ENCODE measurements around the gene MICA. TPM values are rescaled to one million over a fixed set of nuclear protein-coding genes. Genes with fewer than 3 reads are reported as not detected.
A peak's percentile ranks its signal among the peaks of the same experiment; 100 is the strongest.

MICA gene
- total and polyA plus RNA-seq, 9 of the 15 experiments (the other 6 are each of a cell fraction or from before 2014, with no cell fraction given) = 11.8 to 24.6 (median 16.7) TPM

GRCh38 chr6:31438677-31439076, 35.3 kb downstream of the MICA start:
- ATAC-seq (no peak), DNase-seq (ENCODE audit: extremely low read depth in 1 of 4, low spot score in 3 of 4) (no peak), FAIRE-seq (no peak)
- peaks cover 6 to 16% of the 10 kb centered on the region in 2 experiments for H3K27me3 ChIP-seq (ENCODE audit: control insufficient read depth in 2 of 2, insufficient read depth in 2 of 2, low read length in 2 of 2)
- no peak for TF ChIP-seq TEAD1 (CRISPR knock-in tag; IDR thresholded peaks at IDR 0.05)
- TF ChIP-seq HDAC2 (IDR thresholded peaks at IDR 0.05) = no peak
- TF ChIP-seq LCOR (CRISPR knock-in tag; IDR thresholded peaks at IDR 0.05) = no peak
- no peak for TF ChIP-seq ATF7 (IDR thresholded peaks at IDR 0.05)
- no peak for TF ChIP-seq CEBPG (CRISPR knock-in tag; IDR thresholded peaks at IDR 0.05)
- TF ChIP-seq CEBPG (tag; conservative IDR thresholded peaks at IDR 0.05 in 1 of 2, IDR thresholded peaks at IDR 0.05 in 1 of 2) = peak in 1 of 2 experiments; percentile 33; a peak in 1 of 4 replicates
- TF ChIP-seq RBM34 (IDR thresholded peaks at IDR 0.05; ENCODE audit: borderline replicate concordance, insufficient read depth, low read length) = no peak
- no peak for TF ChIP-seq MBD2 (IDR thresholded peaks at IDR 0.05; ENCODE audit: borderline replicate concordance, low read depth)
- no peak for TF ChIP-seq ZNF133 (CRISPR knock-in tag; IDR thresholded peaks at IDR 0.05)
- peak; percentile 54; the same call in 1 of the 2 replicates for TF ChIP-seq ATF3 (IDR thresholded peaks at IDR 0.05)
- TF ChIP-seq ATF3 (CRISPR knock-in tag; conservative IDR thresholded peaks at IDR 0.05) = no peak
- H3K9me1 ChIP-seq (ENCODE audit: control insufficient read depth, insufficient read depth, low read length) = no peaks in the 10 kb centered on the region
- no peaks in the 10 kb centered on the region for H3K36me3 ChIP-seq (ENCODE audit: control insufficient read depth, insufficient read depth, low read length)
- in situ Hi-C loops (cut with MboI) = no loop called here
- peaks cover 0 to 6% of the 10 kb centered on the region in 2 experiments; a peak in 2 of 5 replicates for H3K4me1 ChIP-seq (replicated peaks in 1 of 2; ENCODE audit: control insufficient read depth in 2 of 2, insufficient read depth in 2 of 2, low read length in 2 of 2)
- H2AFZ ChIP-seq (ENCODE audit: low read depth, low read length) = no peak overlapping the region
- ChIA-PET POLR2A (interaction anchor here (0.6 kb wide), 1 partner anchor 78 kb away, joined by 4 read pairs; no protein-coding TSS in a partner anchor), CTCF (ENCODE audit: low intra/inter-chr PET ratio) (no interaction called here)
- WGBS (ENCODE audit: insufficient coverage, low coverage, missing lambda C conversion rate) = 0% methylated on average over 2 of the region's 2 CpGs
- intact Hi-C loops (cut with micrococcal nuclease) = no loop called here
- BruUV-seq (replicated peaks) = no TSS peak
- H3K9ac ChIP-seq (ENCODE audit: insufficient read depth in 1 of 2, low read depth in 2 of 2, low read length in 2 of 2) = no peak overlapping the region
- no peak overlapping the region for H3K27ac ChIP-seq (ENCODE audit: extremely low read depth, low read depth, low read length)
- no peaks in the 10 kb centered on the region for H4K20me1 ChIP-seq (replicated peaks; ENCODE audit: control insufficient read depth, insufficient read depth, low read length)
- H3K4me3 ChIP-seq = no peak overlapping the region
- peaks cover 3% of the 10 kb centered on the region; the same call in 1 of the 2 replicates for H3K9me3 ChIP-seq (replicated peaks; ENCODE audit: control insufficient read depth, insufficient read depth, low read depth, low read length)
- no peaks in the 10 kb centered on the region for H3K79me2 ChIP-seq (ENCODE audit: control insufficient read depth, insufficient read depth, low read length)
- H3K4me2 ChIP-seq (ENCODE audit: insufficient read depth, low read length) = no peak overlapping the region
